ENCODE measurements around the gene MTHFS. TPM values are rescaled to one million over a fixed set of nuclear protein-coding genes. Genes with fewer than 3 reads are reported as not detected.
A peak's percentile ranks its signal among the peaks of the same experiment; 100 is the strongest.
"Not testable (repeated sequence)": the region's sequence is repeated elsewhere in the genome, so short reads cannot be mapped to it uniquely, and the experiment has no call there.

MTHFS gene
- total and polyA plus RNA-seq, 7 experiments from 2014 or later: 15.8 to 93.3 (median 22.0) TPM

DNA sequence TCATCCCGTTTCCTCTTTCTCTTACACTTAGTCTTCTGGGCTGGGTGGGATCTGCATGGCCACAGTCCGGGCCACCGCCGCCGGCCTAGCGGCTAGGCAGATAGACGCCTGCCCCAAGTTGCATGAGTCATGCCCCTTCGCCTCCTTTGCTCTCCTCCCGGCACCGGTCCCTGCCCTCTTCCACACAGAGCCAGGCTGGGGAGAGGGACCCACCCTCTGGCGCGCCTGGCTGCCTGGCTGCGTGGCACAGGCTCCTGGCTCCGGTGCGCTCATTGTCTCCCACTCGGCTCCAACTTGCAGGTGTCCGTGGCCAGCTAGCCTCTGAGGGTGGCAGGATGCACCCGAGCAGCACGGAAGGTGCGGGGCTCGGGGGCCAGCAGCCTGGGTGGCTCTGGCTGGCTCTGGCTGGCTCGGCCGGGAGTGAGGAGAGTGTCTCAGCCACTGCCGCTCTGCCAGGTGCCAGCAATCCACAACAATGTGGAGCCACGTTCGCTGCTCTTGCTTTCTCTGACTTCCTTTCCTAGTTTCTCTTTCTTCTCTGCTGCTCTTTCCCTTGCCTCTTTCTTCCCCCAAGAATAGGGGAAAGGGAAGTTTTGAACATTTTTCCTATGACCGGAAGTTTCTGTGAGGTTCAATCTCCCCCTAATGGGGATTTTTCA lies 22.4 kb upstream of the MTHFS start:
- H3K4me3 Mint-ChIP-seq: no peak overlapping the region
- peaks cover 5 to 84% (median 51%) of the 10 kb centered on the region in 5 donors for H3K36me3 Mint-ChIP-seq
- H3K9me3 ChIP-seq (ENCODE audit: control insufficient read depth in 2 of 3, low read length in 3 of 3): peaks cover 8 to 67% (median 12%) of the 10 kb centered on the region in 3 experiments
- H3K27ac Mint-ChIP-seq: no peak overlapping the region
- ATAC-seq (no peak), DNase-seq (no peak)
- no peak overlapping the region for H3K4me3 ChIP-seq (ENCODE audit: low read length)
- H3K4me1 ChIP-seq (ENCODE audit: control insufficient read depth in 2 of 2, insufficient read depth in 2 of 2, low read length in 2 of 2): peaks cover 6 to 9% of the 10 kb centered on the region in 2 donors
- no peaks in the 10 kb centered on the region for H3K27me3 Mint-ChIP-seq
- peaks cover 6 to 98% (median 55%) of the 10 kb centered on the region in 11 donors for H3K9me3 Mint-ChIP-seq
- ChIA-PET POLR2A (interaction anchor here (0.6 kb wide), 1 partner anchor 48 kb away, joined by 4 read pairs; no protein-coding TSS in a partner anchor), CTCF (no interaction called here)
- H3K36me3 ChIP-seq (ENCODE audit: control insufficient read depth in 2 of 3, insufficient read depth in 3 of 3, low read length in 3 of 3): peaks cover 0 to 27% (median 0%) of the 10 kb centered on the region in 3 experiments
- intact Hi-C loops (cut with micrococcal nuclease): no loop called here
- no peak overlapping the region for H3K27ac ChIP-seq (ENCODE audit: low read depth, low read length)
- H3K27me3 ChIP-seq (ENCODE audit: control insufficient read depth in 2 of 2, insufficient read depth in 2 of 2, low read length in 2 of 2): no peaks in the 10 kb centered on the region
- H3K4me1 Mint-ChIP-seq: peaks cover 9 to 27% (median 21%) of the 10 kb centered on the region in 7 donors

DNA sequence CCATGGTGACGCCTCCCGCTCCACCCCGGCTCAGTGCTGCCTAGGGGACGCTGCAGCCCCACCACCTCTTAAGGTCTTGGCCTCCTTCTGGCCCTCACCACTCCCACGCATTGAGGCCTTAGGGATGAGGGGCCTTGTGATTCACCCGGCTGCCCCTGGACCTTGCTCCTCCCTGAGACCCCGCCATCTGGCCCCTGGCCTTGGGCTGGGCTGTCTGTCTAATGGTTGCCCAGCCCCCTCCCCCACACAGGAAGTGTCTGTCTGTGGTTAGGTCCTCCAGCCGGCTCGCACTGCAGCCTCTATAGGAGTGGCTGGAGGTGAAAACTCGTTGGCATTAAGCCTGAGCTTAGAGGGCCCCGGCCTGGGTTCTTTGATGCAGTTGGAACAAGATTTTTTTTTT lies 21.5 kb upstream of the MTHFS start:
- peaks cover 0 to 24% (median 0%) of the 10 kb centered on the region in 3 experiments for H3K36me3 ChIP-seq (ENCODE audit: control insufficient read depth in 2 of 3, insufficient read depth in 3 of 3, low read length in 3 of 3)
- Mint-ChIP-seq H3K27me3 (no peaks in the 10 kb centered on the region), H3K36me3 (peaks cover 5 to 88% (median 57%) of the 10 kb centered on the region in 5 donors), H3K4me3 (no peak overlapping the region), H3K27ac (peak overlapping the region in 1 of 9 donors; percentile 59), H3K9me3 (peaks cover 13 to 99% (median 54%) of the 10 kb centered on the region in 11 donors), H3K4me1 (peaks cover 9 to 21% (median 17%) of the 10 kb centered on the region in 7 donors)
- ChIA-PET CTCF (no interaction called here), POLR2A (no interaction called here)
- H3K4me1 ChIP-seq (ENCODE audit: control insufficient read depth in 2 of 2, insufficient read depth in 2 of 2, low read length in 2 of 2): peaks cover 6 to 8% of the 10 kb centered on the region in 2 donors
- ATAC-seq (no peak), DNase-seq (no peak)
- H3K4me3 ChIP-seq (ENCODE audit: low read length): no peak overlapping the region
- H3K9me3 ChIP-seq (ENCODE audit: control insufficient read depth in 2 of 3, low read length in 3 of 3): peaks cover 8 to 69% (median 12%) of the 10 kb centered on the region in 3 experiments
- no peak overlapping the region for H3K27ac ChIP-seq (ENCODE audit: low read depth, low read length)
- no peaks in the 10 kb centered on the region for H3K27me3 ChIP-seq (ENCODE audit: control insufficient read depth in 2 of 2, insufficient read depth in 2 of 2, low read length in 2 of 2)
- intact Hi-C loops (cut with micrococcal nuclease): no loop called here

DNA sequence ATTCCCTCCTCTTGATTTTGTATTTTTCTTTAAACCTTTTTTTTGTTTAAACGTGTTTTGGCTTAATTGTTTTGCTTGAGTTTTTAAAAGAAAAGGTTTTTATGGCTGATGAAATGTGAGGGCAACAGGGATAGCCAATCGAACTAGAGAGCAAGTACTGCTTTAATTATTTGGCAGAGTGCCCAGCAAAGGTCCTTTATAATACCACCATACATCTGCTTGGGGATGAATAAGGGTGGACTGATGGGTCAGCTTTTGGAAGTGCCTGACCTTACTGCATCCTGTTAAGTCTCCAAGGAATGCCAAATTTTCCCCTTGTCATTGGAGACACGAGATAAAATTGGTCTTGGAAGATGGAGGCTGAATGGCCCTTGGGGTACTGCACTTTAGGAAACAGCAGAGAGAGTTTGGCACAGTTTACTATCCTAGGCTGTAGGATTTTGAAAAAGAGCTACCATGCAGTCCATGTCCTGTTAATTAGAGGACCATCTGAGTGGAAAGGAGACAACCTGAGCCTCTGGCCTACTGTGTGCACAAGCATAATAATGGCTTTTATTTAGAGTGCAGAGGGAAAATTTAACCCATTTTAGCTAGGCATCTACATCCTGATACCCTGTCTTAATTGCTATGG lies 19.8 kb upstream of the MTHFS start:
- Mint-ChIP-seq H3K9me3 (peaks cover 15 to 88% (median 51%) of the 10 kb centered on the region in 11 donors), H3K27ac (peak overlapping the region in 3 of 9 donors; percentile 8 to 28 (median 25)), H3K4me3 (no peak overlapping the region), H3K4me1 (peaks cover 4 to 10% (median 4%) of the 10 kb centered on the region in 7 donors), H3K36me3 (peaks cover 5 to 88% (median 52%) of the 10 kb centered on the region in 5 donors), H3K27me3 (no peaks in the 10 kb centered on the region)
- ATAC-seq (no peak), DNase-seq (no peak)
- Histone ChIP-seq H3K27me3 (ENCODE audit: control insufficient read depth in 2 of 2, insufficient read depth in 2 of 2, low read length in 2 of 2) (no peaks in the 10 kb centered on the region), H3K9me3 (ENCODE audit: control insufficient read depth in 2 of 3, low read length in 3 of 3) (peaks cover 8 to 67% (median 12%) of the 10 kb centered on the region in 3 experiments), H3K4me1 (ENCODE audit: control insufficient read depth in 2 of 2, insufficient read depth in 2 of 2, low read length in 2 of 2) (no peaks in the 10 kb centered on the region), H3K36me3 (ENCODE audit: control insufficient read depth in 2 of 3, insufficient read depth in 3 of 3, low read length in 3 of 3) (peaks cover 0 to 19% (median 0%) of the 10 kb centered on the region in 3 experiments), H3K4me3 (ENCODE audit: low read length) (no peak overlapping the region), H3K27ac (ENCODE audit: low read depth, low read length) (no peak overlapping the region)
- intact Hi-C loops (cut with micrococcal nuclease): no loop called here
- ChIA-PET POLR2A (interaction anchor here (0.6 to 1.4 kb wide), 5 partner anchors 19 to 165 kb away, joined by 3 to 5 read pairs (median 3); no protein-coding TSS in a partner anchor), CTCF (no interaction called here)

DNA sequence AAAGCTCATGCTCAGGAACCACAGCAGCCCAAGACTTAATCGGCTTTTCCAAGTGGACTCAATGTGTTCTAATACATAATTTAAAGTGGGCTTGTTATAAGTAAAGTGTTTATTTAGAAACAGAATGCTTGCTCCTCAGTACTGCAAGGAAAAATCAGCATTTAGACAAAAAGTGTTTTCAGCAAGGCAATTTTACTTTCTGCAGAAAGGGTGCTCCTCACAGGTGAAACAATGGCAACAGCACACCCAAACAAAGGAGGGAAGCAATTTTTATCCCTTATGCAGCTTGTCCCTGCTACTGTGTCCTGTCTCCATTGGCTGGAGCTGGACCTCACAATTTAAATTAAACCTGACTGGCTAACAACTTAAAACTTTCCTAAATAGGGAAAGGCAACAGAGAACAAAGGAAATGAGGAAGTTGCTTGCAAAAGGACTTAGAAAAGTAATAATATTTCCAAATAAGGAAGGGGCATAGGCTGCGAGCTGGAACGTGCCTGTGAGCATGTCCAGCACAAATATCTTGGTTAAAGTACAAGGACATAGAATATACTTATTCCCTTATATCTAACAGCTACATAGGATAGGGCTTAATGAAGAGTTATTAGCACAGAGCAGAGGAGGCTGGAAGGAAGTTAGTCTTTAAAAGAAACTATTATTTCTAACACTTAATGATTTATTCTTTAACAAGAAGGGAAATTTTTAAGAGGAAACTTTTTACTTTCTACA lies 19.1 kb upstream of the MTHFS start:
- intact Hi-C loops (cut with micrococcal nuclease); DNase-seq; H3K4me3 Mint-ChIP-seq; H3K4me3 ChIP-seq (ENCODE audit: low read length); H3K4me1 Mint-ChIP-seq; H3K27me3 ChIP-seq (ENCODE audit: control insufficient read depth in 2 of 2, insufficient read depth in 2 of 2, low read length in 2 of 2); H3K27me3 Mint-ChIP-seq; ATAC-seq; H3K27ac ChIP-seq (ENCODE audit: low read depth, low read length); H3K4me1 ChIP-seq (ENCODE audit: control insufficient read depth in 2 of 2, insufficient read depth in 2 of 2, low read length in 2 of 2): not testable (repeated sequence)
- Mint-ChIP-seq H3K36me3 (peaks cover 0 to 85% (median 48%) of the 10 kb centered on the region in 5 donors), H3K27ac (peak overlapping the region in 2 of 9 donors; percentile 30 to 32), H3K9me3 (peaks cover 9 to 81% (median 47%) of the 10 kb centered on the region in 11 donors)
- Histone ChIP-seq H3K9me3 (ENCODE audit: control insufficient read depth in 2 of 3, low read length in 3 of 3) (peaks cover 8 to 61% (median 12%) of the 10 kb centered on the region in 3 experiments), H3K36me3 (ENCODE audit: control insufficient read depth in 2 of 3, insufficient read depth in 3 of 3, low read length in 3 of 3) (peaks cover 0 to 14% (median 0%) of the 10 kb centered on the region in 3 experiments)
- ChIA-PET CTCF (interaction anchor here (0.7 kb wide), 1 partner anchor 18 kb away, joined by 3 read pairs; no protein-coding TSS in a partner anchor), POLR2A (interaction anchor here (0.6 to 1.1 kb wide), 4 partner anchors 8 to 165 kb away, joined by 3 to 4 read pairs (median 4); no protein-coding TSS in a partner anchor)

DNA sequence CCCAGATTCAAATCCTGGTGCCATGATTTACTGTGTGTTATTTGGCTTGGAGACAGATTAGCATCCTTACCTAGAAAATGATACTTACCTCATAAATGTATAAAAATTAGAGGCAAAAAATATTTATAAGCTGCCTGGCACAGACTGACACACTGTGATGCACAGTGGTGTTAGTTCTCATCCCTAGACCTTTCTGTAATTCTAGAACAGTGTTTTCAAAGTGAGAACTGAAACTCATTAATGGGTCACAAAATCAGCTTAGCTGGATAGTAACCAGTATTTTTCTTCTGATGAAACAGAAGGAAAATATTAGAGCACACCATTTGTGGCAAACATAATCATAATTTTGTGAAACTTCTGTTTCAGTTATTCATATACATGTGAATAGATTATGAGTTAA lies 17.9 kb upstream of the MTHFS start:
- H3K27me3 Mint-ChIP-seq: no peaks in the 10 kb centered on the region
- Histone ChIP-seq H3K36me3 (ENCODE audit: control insufficient read depth in 2 of 3, insufficient read depth in 3 of 3, low read length in 3 of 3) (peaks cover 0 to 9% (median 0%) of the 10 kb centered on the region in 3 experiments), H3K27ac (ENCODE audit: low read depth, low read length) (no peak overlapping the region), H3K9me3 (ENCODE audit: control insufficient read depth in 2 of 3, low read length in 3 of 3) (peaks cover 5 to 53% (median 12%) of the 10 kb centered on the region in 3 experiments), H3K4me3 (ENCODE audit: low read length) (no peak overlapping the region), H3K27me3 (ENCODE audit: control insufficient read depth in 2 of 2, insufficient read depth in 2 of 2, low read length in 2 of 2) (no peaks in the 10 kb centered on the region), H3K4me1 (ENCODE audit: control insufficient read depth in 2 of 2, insufficient read depth in 2 of 2, low read length in 2 of 2) (no peaks in the 10 kb centered on the region)
- peaks cover 17 to 77% (median 48%) of the 10 kb centered on the region in 11 donors for H3K9me3 Mint-ChIP-seq
- peaks cover 0 to 85% (median 50%) of the 10 kb centered on the region in 5 donors for H3K36me3 Mint-ChIP-seq
- no peak overlapping the region for H3K27ac Mint-ChIP-seq
- H3K4me3 Mint-ChIP-seq: no peak overlapping the region
- no peak for ATAC-seq
- CTCF ChIA-PET: no interaction called here
- POLR2A ChIA-PET: interaction anchor here (1.1 kb wide), 1 partner anchor 9 kb away, joined by 4 read pairs; no protein-coding TSS in a partner anchor
- intact Hi-C loops (cut with micrococcal nuclease): no loop called here
- no peak for DNase-seq
- H3K4me1 Mint-ChIP-seq: peaks cover 5 to 9% (median 7%) of the 10 kb centered on the region in 7 donors

Data from naive thymus-derived CD4-positive, alpha-beta T cell (primary cell).